A549 (cell line): ENCODE measurements around the gene TBC1D1. TPM values are rescaled to one million over a fixed set of nuclear protein-coding genes. Genes with fewer than 3 reads are reported as not detected.

Source experiments
- ATAC-seq, 2 experiments: fragments of 200-7000 bp in 1 of 2; fragments of >200 bp in 1 of 2; cut with Nextera tagmentation in 1 of 2; cut with Tn5 transposase in 1 of 2; 3 replicates each; pipeline versions ENCODE4 v1.8.0 to v1.9.1; 2018 to 2020; ENCODE audit warnings: mild to moderate bottlenecking in 1 of 2, moderate library complexity in 1 of 2
- CTCF ChIA-PET: fragments of 300-600 bp; sonication (Branson Sonifier 250); formaldehyde crosslinking; extraction: SDS; loops from one replicate; lab custom pipeline; 2021; ENCODE audit warnings: antibody characterized with exemption, inconsistent platforms; lab: Yijun Ruan, JAX
- POLR2A ChIA-PET: fragments of 350-600 bp; formaldehyde crosslinking; extraction: SDS; loops from one replicate; lab custom pipeline; 2021; ENCODE audit warnings: antibody characterized with exemption, inconsistent platforms; lab: Yijun Ruan, JAX
- DNase-seq, 2 experiments: peaks; one replicate each; pipeline versions ENCODE4 v3.0.0 to v3.0.0-alpha.2; 2011 to 2016; ENCODE audit warnings: low read depth in 1 of 2, low spot score in 1 of 2
- FAIRE-seq: peaks from 2 replicates; lab custom pipeline; 2011; peaks lifted over from hg19 to GRCh38; lab: Jason Lieb, UNC
- H3K27ac ChIP-seq, 2 experiments: fragments of >200 bp; sonication (Bioruptor Twin); formaldehyde crosslinking; 3 replicates each; pipeline ENCODE4 v1.5.1; 2016 to 2017
- H3K4me1 ChIP-seq: fragments of >200 bp; sonication (Bioruptor Twin); formaldehyde crosslinking; 3 replicates; pipeline ENCODE4 v1.6.1; 2016
- H3K4me2 ChIP-seq: fragments of >200 bp; sonication (Bioruptor Twin); formaldehyde crosslinking; 3 replicates; pipeline ENCODE4 v1.6.1; 2016
- H3K4me3 ChIP-seq: fragments of >200 bp; sonication (Bioruptor Twin); formaldehyde crosslinking; 3 replicates; pipeline ENCODE4 v1.5.1; 2016
- H3K9me3 ChIP-seq: fragments of >200 bp; sonication (Bioruptor Twin); formaldehyde crosslinking; 3 replicates; pipeline ENCODE4 v1.6.1; 2016
- CHD4 ChIP-seq: fragments of 200-600 bp; sonication (generic); IDR thresholded peaks from 2 replicates; pipeline ENCODE4 v1.6.1; 2016; ENCODE audit warnings: antibody characterized with exemption, mild to moderate bottlenecking, borderline replicate concordance
- EHMT2 ChIP-seq: fragments of 200-600 bp; sonication (generic); IDR thresholded peaks from 2 replicates; pipeline ENCODE4 v1.6.1; 2016; ENCODE audit warnings: antibody characterized with exemption, low read depth, mild to moderate bottlenecking, moderate library complexity
- EP300 ChIP-seq, 2 experiments: fragments of >200 bp; sonication (Bioruptor Twin); formaldehyde crosslinking; IDR thresholded peaks; 2 replicates in 1 of 2; 3 replicates in 1 of 2; pipeline ENCODE4 v1.6.1; 2016 to 2017
- FOSL2 ChIP-seq, 2 experiments: fragments of 450-650 bp in 1 of 2; fragments of >200 bp in 1 of 2; sonication (Bioruptor Twin) in 1 of 2; formaldehyde crosslinking; IDR thresholded peaks; 2 replicates each; pipeline versions ENCODE4 v1.5.0 to v1.6.1; 2016 to 2020; ENCODE audit warnings: mild to moderate bottlenecking in 1 of 2, moderate library complexity in 1 of 2
- KDM1A ChIP-seq: fragments of 200-600 bp; sonication (generic); IDR thresholded peaks from 2 replicates; pipeline ENCODE4 v1.6.1; 2016; ENCODE audit warnings: low read depth, mild to moderate bottlenecking
- KDM5A ChIP-seq: fragments of 200-600 bp; sonication (generic); IDR thresholded peaks from 2 replicates; pipeline ENCODE4 v1.6.1; 2016; ENCODE audit warnings: antibody characterized with exemption, mild to moderate bottlenecking
- MAZ ChIP-seq: fragments of 150-350 bp; IDR thresholded peaks from 2 replicates; pipeline ENCODE4 v1.6.1; 2014; ENCODE audit warnings: antibody characterized with exemption, low read depth, low read length, borderline replicate concordance
- POLR2AphosphoS2 ChIP-seq: conservative IDR thresholded peaks from 2 replicates; pipeline ENCODE4 v1.6.1; 2012; ENCODE audit warnings: low read length, improper control_type of control experiment, inconsistent platforms
- RCOR1 ChIP-seq: fragments of 150-350 bp; IDR thresholded peaks from 2 replicates; pipeline ENCODE4 v1.6.1; 2014; ENCODE audit warnings: antibody characterized with exemption, low read length, low read depth
- RFX5 ChIP-seq: fragments of 450-650 bp; IDR thresholded peaks from 2 replicates; pipeline ENCODE4 v1.7.1; 2014; ENCODE audit warnings: antibody characterized with exemption, mild to moderate bottlenecking, moderate library complexity
- WGBS: methylation state at CpG from one replicate; pipeline ENCODE4 v1.1.6; 2017; ENCODE audit errors: missing lambda C conversion rate; 5-methylcytosine and 5-hydroxymethylcytosine counted together
- polyA plus RNA-seq, 4 experiments: library from polyadenylated mRNA; depleted of rRNA in 3 of 4; stranded (reverse); fragments of >200 nt; fragmentation: RNase III in 1 of 4; extraction: RNeasy Plus Mini Kit Qiagen cat#74134 plus additional on column Dnase treatment in 1 of 4; gene quantifications; 2 replicates in 3 of 4; 3 replicates in 1 of 4; pipeline ENCODE4 v1.2.3, GENCODE V29; 2011 to 2017
- TF ChIP-seq, protein P1 (sequence below): fragments of 150-350 bp; IDR thresholded peaks from 2 replicates; pipeline ENCODE4 v1.6.1; 2014; ENCODE audit warnings: low read depth, mild to moderate bottlenecking, low read length
- TF ChIP-seq, protein P2 (sequence below): fragments of 250-450 bp; sonication (Bioruptor Pico); IDR thresholded peaks from 2 replicates; pipeline ENCODE4 v1.5.0; 2021; ENCODE audit warnings: mild to moderate bottlenecking, moderate library complexity, borderline replicate concordance
- TF ChIP-seq, protein P3 (sequence below): fragments of 200-600 bp; sonication (generic); IDR thresholded peaks from 2 replicates; pipeline ENCODE4 v1.6.1; 2016; ENCODE audit warnings: antibody characterized with exemption, mild to moderate bottlenecking, moderate library complexity
- TF ChIP-seq, protein P4 (sequence below): fragments of >200 bp; sonication (Bioruptor Twin); formaldehyde crosslinking; IDR thresholded peaks from 2 replicates; pipeline ENCODE4 v1.6.1; 2016
- TF ChIP-seq, protein P5 (sequence below): fragments of 250-450 bp; sonication (Bioruptor Pico); IDR thresholded peaks from 2 replicates; pipeline ENCODE4 v1.5.0; 2020; ENCODE audit warnings: low read depth, mild to moderate bottlenecking, moderate library complexity

TBC1D1 gene
- polyA plus RNA-seq, 2 of the 4 experiments (the other 2 are of a cell fraction), result 26.5 to 28.5 TPM

DNA sequence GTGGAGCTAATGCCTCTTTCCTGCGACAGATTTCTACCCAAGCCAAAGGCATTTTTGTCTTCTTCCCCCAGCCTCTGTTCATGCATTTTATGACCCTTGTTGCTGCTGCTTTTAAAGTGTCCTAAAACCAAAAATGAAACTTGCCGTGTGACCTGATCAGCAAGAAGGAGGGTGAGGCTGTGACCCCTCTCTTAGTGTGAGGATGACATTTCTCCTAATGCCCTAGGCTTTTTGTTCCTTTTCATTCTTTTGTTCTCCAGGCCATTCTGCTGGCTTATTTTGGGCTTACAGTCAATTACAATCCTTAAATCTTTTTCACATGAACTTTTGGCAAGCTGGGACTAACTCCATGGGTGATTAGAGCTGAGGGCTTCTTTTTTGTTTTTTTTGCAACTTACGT, 103.7 kb downstream of the TBC1D1 start:
- 91% methylated on average over 3 of the region's 3 CpGs for WGBS
- ATAC-seq, result no peak
- H3K4me3 ChIP-seq, result no peak overlapping the region
- H3K4me2 ChIP-seq, result no peak overlapping the region
- no peak for FAIRE-seq
- no peaks in the 10 kb centered on the region for H3K4me1 ChIP-seq
- CTCF ChIA-PET, result no interaction called here
- no peak for DNase-seq
- no peaks in the 10 kb centered on the region for H3K9me3 ChIP-seq
- POLR2A ChIA-PET, result no interaction called here
- no peak overlapping the region for H3K27ac ChIP-seq
- TF ChIP-seq EHMT2 (no peak), FOSL2 (IDR thresholded peaks at IDR 0.05) (no peak), FOSL2 (CRISPR knock-in tag; IDR thresholded peaks at IDR 0.05) (no peak), RCOR1 (no peak), EP300 (IDR thresholded peaks at IDR 0.05) (no peak), KDM1A (no peak), CHD4 (no peak), RFX5 (no peak), MAZ (no peak), KDM5A (no peak), POLR2AphosphoS2 (no peak)
- TF ChIP-seq, protein P1, sequence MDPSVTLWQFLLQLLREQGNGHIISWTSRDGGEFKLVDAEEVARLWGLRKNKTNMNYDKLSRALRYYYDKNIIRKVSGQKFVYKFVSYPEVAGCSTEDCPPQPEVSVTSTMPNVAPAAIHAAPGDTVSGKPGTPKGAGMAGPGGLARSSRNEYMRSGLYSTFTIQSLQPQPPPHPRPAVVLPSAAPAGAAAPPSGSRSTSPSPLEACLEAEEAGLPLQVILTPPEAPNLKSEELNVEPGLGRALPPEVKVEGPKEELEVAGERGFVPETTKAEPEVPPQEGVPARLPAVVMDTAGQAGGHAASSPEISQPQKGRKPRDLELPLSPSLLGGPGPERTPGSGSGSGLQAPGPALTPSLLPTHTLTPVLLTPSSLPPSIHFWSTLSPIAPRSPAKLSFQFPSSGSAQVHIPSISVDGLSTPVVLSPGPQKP, result no peak
- TF ChIP-seq, protein P2, sequence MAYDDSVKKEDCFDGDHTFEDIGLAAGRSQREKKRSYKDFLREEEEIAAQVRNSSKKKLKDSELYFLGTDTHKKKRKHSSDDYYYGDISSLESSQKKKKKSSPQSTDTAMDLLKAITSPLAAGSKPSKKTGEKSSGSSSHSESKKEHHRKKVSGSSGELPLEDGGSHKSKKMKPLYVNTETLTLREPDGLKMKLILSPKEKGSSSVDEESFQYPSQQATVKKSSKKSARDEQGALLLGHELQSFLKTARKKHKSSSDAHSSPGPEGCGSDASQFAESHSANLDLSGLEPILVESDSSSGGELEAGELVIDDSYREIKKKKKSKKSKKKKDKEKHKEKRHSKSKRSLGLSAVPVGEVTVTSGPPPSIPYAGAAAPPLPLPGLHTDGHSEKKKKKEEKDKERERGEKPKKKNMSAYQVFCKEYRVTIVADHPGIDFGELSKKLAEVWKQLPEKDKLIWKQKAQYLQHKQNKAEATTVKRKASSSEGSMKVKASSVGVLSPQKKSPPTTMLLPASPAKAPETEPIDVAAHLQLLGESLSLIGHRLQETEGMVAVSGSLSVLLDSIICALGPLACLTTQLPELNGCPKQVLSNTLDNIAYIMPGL (CRISPR knock-in tag), result no peak
- TF ChIP-seq, protein P3, sequence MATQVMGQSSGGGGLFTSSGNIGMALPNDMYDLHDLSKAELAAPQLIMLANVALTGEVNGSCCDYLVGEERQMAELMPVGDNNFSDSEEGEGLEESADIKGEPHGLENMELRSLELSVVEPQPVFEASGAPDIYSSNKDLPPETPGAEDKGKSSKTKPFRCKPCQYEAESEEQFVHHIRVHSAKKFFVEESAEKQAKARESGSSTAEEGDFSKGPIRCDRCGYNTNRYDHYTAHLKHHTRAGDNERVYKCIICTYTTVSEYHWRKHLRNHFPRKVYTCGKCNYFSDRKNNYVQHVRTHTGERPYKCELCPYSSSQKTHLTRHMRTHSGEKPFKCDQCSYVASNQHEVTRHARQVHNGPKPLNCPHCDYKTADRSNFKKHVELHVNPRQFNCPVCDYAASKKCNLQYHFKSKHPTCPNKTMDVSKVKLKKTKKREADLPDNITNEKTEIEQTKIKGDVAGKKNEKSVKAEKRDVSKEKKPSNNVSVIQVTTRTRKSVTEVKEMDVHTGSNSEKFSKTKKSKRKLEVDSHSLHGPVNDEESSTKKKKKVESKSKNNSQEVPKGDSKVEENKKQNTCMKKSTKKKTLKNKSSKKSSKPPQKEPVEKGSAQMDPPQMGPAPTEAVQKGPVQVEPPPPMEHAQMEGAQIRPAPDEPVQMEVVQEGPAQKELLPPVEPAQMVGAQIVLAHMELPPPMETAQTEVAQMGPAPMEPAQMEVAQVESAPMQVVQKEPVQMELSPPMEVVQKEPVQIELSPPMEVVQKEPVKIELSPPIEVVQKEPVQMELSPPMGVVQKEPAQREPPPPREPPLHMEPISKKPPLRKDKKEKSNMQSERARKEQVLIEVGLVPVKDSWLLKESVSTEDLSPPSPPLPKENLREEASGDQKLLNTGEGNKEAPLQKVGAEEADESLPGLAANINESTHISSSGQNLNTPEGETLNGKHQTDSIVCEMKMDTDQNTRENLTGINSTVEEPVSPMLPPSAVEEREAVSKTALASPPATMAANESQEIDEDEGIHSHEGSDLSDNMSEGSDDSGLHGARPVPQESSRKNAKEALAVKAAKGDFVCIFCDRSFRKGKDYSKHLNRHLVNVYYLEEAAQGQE, result no peak
- TF ChIP-seq, protein P4, sequence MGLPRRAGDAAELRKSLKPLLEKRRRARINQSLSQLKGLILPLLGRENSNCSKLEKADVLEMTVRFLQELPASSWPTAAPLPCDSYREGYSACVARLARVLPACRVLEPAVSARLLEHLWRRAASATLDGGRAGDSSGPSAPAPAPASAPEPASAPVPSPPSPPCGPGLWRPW, result no peak
- TF ChIP-seq, protein P5, sequence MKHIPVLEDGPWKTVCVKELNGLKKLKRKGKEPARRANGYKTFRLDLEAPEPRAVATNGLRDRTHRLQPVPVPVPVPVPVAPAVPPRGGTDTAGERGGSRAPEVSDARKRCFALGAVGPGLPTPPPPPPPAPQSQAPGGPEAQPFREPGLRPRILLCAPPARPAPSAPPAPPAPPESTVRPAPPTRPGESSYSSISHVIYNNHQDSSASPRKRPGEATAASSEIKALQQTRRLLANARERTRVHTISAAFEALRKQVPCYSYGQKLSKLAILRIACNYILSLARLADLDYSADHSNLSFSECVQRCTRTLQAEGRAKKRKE (CRISPR knock-in tag), result no peak

DNA sequence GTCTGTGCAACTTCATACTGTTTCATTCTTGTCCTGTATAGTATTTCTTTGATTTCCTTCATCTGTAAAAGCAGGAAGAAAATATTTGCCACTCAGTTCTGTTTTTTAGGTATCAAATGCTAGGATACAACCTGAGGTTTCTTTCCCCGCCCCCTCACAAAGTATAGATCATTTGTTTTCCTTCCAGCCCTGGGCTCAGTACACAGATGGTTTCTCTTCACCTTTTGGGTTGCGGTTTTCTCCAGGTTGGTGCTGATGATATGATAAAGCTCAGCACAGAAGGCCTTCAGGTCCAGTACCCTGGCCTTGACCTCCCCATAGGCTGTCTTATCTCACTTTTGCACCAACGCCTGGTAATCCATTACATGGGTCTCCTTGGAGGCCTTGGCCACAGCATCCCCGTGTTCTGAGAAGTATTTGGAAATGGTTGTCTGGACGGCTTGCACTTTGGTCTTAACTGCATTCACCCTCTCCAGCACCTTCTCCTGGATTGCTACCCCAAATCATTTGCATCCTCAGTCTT, 104.5 kb downstream of the TBC1D1 start:
- FAIRE-seq (no peak), ATAC-seq (no peak), DNase-seq (no peak)
- Histone ChIP-seq H3K9me3 (no peaks in the 10 kb centered on the region), H3K4me1 (no peaks in the 10 kb centered on the region), H3K27ac (no peak overlapping the region), H3K4me2 (no peak overlapping the region), H3K4me3 (no peak overlapping the region)
- TF ChIP-seq, protein P3, result no peak
- 88% methylated on average over 5 of the region's 5 CpGs for WGBS
- ChIA-PET POLR2A (no interaction called here), CTCF (no interaction called here)
